Measurements from ENCODE around the gene MRC2. TPM values are rescaled to one million over a fixed set of nuclear protein-coding genes. Genes with fewer than 3 reads are reported as not detected.

Gene MRC2
- total RNA-seq, 2 donors from 2014 or later = 34.2 to 73.7 TPM

- H3K36me3 ChIP-seq = no peaks in the 10 kb centered on the region
- 86% methylated on average over 3 of the region's 3 CpGs for WGBS
- H3K27ac ChIP-seq = no peak overlapping the region
- H3K4me3 ChIP-seq = no peak overlapping the region
- no peaks in the 10 kb centered on the region for H3K27me3 ChIP-seq (replicated peaks; ENCODE audit: insufficient read depth)
- intact Hi-C loops (cut with DNase I) = no loop called here
- no peak for DNase-seq (ENCODE audit: low spot score)
- TF ChIP-seq CTCF (IDR thresholded peaks at IDR 0.05) (peak in 1 of 4 experiments; percentile 6), POLR2AphosphoS5 (IDR thresholded peaks at IDR 0.05) (no peak)
- H3K9me3 ChIP-seq = no peaks in the 10 kb centered on the region
- no peaks in the 10 kb centered on the region for H3K4me1 ChIP-seq (replicated peaks)
Observed at GRCh38 chr17:62720126-62720850, 92.8 kb downstream of the MRC2 start.

GRCh38 chr17:62722625-62723024 is 95.2 kb downstream of the MRC2 start:
- no peaks in the 10 kb centered on the region for H3K4me1 ChIP-seq (replicated peaks)
- no peak for DNase-seq (ENCODE audit: low spot score)
- H3K36me3 ChIP-seq = no peaks in the 10 kb centered on the region
- no peak for TF ChIP-seq CTCF (IDR thresholded peaks at IDR 0.05)
- TF ChIP-seq POLR2A (IDR thresholded peaks at IDR 0.05) = no peak
- TF ChIP-seq POLR2AphosphoS5 (IDR thresholded peaks at IDR 0.05) = no peak
- H3K27ac ChIP-seq = no peak overlapping the region
- 29% methylated on average over 1 of the region's 1 CpG for WGBS
- H3K4me3 ChIP-seq = no peak overlapping the region
- H3K9me3 ChIP-seq = no peaks in the 10 kb centered on the region
- intact Hi-C loops (cut with DNase I) = no loop called here
- H3K27me3 ChIP-seq (replicated peaks; ENCODE audit: insufficient read depth) = no peaks in the 10 kb centered on the region

- H3K36me3 ChIP-seq = no peaks in the 10 kb centered on the region
- H3K4me3 ChIP-seq = no peak overlapping the region
- H3K27me3 ChIP-seq (replicated peaks; ENCODE audit: insufficient read depth) = no peaks in the 10 kb centered on the region
- H3K27ac ChIP-seq = no peak overlapping the region
- TF ChIP-seq POLR2A (IDR thresholded peaks at IDR 0.05) = no peak
- no peak for DNase-seq (ENCODE audit: low spot score)
- H3K9me3 ChIP-seq = no peaks in the 10 kb centered on the region
- H3K4me1 ChIP-seq (replicated peaks) = no peaks in the 10 kb centered on the region
- WGBS = 64% methylated on average over 7 of the region's 7 CpGs
- intact Hi-C loops (cut with DNase I) = no loop called here
Observed at GRCh38 chr17:62723842-62724241, 96.4 kb downstream of the MRC2 start.

GRCh38 chr17:62724398-62725146 is 97.1 kb downstream of the MRC2 start:
- WGBS = 32% methylated on average over 16 of the region's 16 CpGs
- H3K27ac ChIP-seq = no peak overlapping the region
- H3K4me1 ChIP-seq (replicated peaks) = no peaks in the 10 kb centered on the region
- no peaks in the 10 kb centered on the region for H3K9me3 ChIP-seq
- no peak overlapping the region for H3K4me3 ChIP-seq
- TF ChIP-seq CTCF (IDR thresholded peaks at IDR 0.05) (no peak), POLR2AphosphoS5 (IDR thresholded peaks at IDR 0.05) (peak; percentile 45), POLR2A (IDR thresholded peaks at IDR 0.05) (no peak)
- DNase-seq (ENCODE audit: low spot score) = peak; percentile 53
- intact Hi-C loops (cut with DNase I) = no loop called here
- H3K27me3 ChIP-seq (replicated peaks; ENCODE audit: insufficient read depth) = no peaks in the 10 kb centered on the region
- no peaks in the 10 kb centered on the region for H3K36me3 ChIP-seq

GRCh38 chr17:62725791-62726249 is 98.3 kb downstream of the MRC2 start:
- WGBS = 21% methylated on average over 5 of the region's 5 CpGs
- Histone ChIP-seq H3K4me1 (replicated peaks) (no peaks in the 10 kb centered on the region), H3K27ac (no peak overlapping the region), H3K27me3 (replicated peaks; ENCODE audit: insufficient read depth) (no peaks in the 10 kb centered on the region), H3K9me3 (no peaks in the 10 kb centered on the region), H3K36me3 (no peaks in the 10 kb centered on the region), H3K4me3 (no peak overlapping the region)
- TF ChIP-seq POLR2A (IDR thresholded peaks at IDR 0.05) (peak; percentile 11), POLR2AphosphoS5 (IDR thresholded peaks at IDR 0.05) (peak; percentile 93), CTCF (IDR thresholded peaks at IDR 0.05) (no peak)
- DNase-seq (ENCODE audit: low spot score) = peak; percentile 69
- intact Hi-C loops (cut with DNase I) = no loop called here

All from prostate gland (tissue), 2 donors.